GM21528 (cell line): ENCODE measurements around the gene GLI1.
"Not testable (repeated sequence)": the region's sequence is repeated elsewhere in the genome, so short reads cannot be mapped to it uniquely, and the experiment has no call there.

Experiments used
- ATAC-seq: cut with Tn5 transposase; IDR thresholded peaks from one replicate; pipeline ENCODE4 v1.9.1; 2021; ENCODE audit warnings: mild to moderate bottlenecking, moderate library complexity; ENCODE audit not compliant: unreplicated experiment, low FRiP score

The GLI1 gene

DNA sequence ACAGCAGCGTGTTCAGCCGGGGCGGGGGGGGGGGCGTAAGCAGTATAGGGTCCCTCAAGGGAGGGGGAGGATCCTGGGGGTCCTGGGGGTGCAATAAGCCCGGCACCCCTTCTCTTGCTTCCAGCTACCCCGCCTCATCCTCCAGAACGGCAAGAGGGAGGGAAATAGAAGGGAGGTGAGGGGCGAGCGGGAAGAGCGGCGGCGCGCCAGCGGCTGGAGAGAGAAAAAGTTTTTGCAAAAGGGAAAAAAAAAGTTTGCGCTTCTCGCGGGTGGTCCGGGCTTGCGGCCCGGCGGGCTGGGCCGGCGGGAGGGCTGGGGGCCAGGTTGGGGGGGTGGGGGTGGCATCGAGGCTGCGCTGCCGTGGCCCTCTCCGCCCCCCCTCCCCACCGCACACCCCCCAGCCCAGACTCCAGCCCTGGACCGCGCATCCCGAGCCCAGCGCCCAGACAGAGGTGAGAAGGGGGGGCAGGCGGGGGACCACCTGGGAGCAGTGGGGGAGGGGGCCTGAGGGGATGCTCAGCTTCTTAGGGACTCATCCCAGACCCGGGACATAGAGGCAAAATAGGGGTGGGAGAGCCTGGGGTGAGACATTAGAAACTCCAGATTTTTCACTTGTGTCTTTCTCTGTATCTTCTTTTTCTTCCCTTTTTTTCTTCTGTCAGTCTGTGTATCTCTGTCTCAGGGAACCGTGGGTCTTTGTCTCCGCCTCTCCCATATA lies at the start of gene GLI1:
Gene GLI1 (plus strand): TSS at position 36 of the 718 bp plus-strand sequence. CDS start 3,907 bp downstream, outside the sequence.
- no peak for ATAC-seq

DNA sequence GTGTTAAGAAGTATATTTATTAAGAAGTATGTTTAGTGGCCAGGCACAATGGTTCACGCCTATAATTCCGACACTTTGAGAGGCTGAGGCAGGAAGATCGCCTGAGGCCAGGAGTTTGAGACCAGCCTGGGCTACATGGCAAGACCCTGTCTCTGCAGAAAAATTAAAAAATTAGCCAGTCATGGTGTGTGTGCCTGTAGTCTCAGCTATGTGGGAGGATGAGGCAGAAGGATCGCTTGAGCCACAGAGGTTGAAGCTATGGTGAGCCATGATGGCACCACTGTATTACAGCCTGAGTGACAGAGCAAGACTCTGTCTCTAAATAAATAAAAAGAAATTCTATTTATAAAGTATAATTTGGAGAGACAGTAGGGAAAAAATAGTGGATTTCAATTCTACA lies 49.1 kb upstream of the GLI1 start:
- ATAC-seq, result no peak

DNA sequence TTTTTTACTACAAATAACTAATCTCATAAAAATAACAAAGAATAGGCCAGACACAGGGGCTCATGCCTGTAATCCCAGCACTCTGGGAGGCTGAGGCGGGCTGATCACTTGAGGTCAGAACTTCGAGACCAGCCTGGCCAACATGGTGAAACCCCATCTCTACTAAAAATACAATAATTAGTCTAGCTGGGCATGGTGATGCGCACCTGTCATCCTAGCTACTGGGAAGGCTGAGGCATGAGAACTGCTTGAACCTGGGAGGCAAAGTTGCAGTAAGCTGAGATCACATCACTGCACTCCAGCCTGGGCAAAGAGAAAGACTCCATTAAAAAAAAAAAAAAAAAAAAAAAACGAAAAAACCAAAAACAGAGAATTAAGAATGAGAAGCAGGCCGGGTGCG lies 45.4 kb upstream of the GLI1 start:
- not testable (repeated sequence) for ATAC-seq

DNA sequence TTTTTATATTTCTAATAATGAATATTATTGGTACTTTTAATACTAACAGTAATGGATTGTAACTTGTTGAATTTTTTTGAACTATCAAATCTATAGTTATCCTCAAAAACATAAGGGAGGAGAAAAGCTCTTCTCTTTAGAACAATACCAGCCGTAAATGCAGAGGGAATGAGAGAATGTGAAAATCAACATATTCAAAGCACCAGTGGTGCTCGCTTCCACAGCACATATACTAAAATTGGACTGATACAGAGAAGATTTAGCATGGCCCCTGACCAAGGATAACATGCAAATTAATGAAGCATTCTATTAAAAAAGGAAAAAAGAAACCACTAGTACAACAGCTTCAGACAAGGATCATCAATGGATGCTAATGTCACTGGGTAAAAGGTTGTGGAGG lies 44.5 kb upstream of the GLI1 start:
- ATAC-seq, result no peak

DNA sequence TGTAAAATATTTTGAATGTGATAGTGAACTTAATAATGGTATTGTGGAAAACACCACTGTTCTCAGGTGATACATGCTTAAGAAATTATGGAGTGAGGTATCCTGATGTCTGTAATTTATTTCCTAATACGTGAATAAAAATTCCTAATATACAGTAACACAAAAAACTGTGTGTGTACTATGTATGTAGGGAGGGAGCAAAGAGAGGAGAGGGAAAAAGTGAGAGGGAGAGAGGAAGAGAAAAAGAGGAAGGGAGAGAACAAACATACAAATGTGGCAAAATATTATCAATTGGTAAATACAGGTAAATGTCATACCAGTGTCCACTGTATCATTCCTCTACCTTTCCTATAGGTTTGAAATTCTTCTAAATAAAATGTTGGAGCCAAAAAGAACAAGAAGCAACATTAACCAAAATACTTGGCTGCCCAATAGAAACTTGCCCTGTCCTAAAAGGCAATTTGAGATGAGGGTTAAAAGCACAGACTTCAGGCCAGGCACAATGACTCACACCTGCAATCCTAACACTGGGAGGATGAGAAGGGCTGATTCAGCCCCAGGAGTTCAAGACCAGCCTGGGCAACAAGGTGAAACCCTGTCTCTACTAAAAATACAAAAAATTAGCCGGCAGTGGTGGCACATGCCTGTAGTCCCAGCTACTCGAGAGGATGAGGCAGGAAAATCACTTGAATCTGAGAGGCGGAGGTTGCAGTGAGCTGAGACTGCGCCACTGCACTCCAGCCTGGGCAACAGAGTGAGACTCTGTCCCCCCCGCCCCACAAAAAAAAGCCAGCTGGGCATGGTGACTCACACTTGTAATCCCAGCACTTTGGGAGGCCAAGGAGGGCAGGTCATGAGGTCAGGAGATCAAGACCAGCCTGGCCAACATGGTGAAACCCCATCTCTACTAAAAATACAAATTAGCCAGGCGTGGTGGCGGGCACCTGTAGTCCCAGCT lies 43.3 kb upstream of the GLI1 start:
- no peak for ATAC-seq

DNA sequence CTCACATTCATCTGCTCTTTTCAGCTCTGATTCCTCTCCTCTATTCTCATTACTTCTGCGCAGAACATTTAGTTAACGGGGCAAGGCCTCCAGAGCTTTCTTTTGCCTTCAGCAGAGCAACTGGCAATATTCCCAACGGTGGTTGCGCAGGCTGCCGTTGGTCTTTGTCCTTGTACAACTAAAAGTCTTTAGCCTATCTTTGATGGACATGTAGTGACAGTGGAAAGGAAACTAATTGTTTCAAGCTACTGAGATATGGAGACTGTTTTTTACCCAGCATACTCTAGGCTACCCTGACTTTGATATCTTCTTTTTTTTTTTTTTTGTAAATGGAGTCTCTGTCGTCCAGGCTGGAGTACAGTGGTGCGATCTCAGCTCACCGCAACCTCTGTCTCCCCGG lies 41.3 kb upstream of the GLI1 start:
- ATAC-seq, result no peak

DNA sequence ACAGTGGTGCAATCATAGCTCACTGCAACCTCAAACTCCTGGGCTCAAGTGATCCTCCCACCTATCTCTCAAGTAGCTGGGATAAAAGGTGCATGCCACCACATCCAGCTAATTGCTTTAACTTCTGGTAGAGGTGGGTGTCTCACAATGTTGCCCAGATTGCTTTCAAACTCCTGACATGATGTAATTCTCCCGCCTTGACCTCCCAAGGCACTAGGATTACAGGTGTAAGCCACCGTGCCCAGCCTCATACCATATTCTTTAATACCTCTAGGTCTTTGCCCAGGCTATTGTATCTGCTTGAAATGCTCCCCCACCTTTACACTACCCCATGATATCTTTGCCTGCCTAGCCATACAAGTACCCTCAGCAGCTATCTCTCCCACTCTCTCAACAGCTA lies 40.1 kb upstream of the GLI1 start:
- ATAC-seq, result no peak

DNA sequence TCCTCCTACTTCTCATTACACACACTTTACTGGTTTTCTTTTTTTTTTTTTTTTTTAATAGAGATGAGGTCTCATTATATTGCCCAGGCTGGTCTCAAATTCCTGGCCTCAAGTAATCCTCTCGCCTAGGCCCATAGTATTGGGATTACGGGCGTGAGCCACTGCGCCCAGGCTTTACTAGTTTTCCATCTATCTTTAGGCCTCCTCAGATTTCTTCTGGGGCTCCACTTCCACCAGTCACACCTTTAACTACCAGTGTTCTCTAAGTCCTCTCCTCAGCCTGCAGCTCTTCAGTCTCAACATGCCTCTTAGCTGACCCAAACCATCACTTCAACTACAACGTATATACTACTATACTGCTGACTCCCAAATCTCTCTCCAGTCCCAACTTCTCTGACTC lies 39.1 kb upstream of the GLI1 start:
- ATAC-seq, result no peak

DNA sequence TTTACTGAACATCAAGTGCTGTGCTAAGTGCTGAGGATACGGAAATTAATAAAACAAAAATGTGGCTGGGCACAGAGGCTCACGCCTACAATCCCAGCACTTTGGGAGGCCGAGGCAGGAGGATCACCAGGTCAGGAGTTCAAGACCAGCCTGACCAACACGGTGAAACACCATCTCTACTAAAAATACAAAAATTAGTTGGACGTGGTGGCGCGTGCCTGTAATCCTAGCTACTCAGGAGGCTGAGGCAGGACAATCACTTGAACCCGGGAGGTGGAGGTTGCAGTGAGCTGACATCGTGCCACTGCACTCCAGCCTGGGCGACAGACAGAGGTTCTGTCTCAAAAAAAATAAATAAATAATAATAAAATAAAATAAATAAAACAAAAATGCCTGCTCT lies 32.6 kb upstream of the GLI1 start:
- ATAC-seq, result not testable (repeated sequence)

DNA sequence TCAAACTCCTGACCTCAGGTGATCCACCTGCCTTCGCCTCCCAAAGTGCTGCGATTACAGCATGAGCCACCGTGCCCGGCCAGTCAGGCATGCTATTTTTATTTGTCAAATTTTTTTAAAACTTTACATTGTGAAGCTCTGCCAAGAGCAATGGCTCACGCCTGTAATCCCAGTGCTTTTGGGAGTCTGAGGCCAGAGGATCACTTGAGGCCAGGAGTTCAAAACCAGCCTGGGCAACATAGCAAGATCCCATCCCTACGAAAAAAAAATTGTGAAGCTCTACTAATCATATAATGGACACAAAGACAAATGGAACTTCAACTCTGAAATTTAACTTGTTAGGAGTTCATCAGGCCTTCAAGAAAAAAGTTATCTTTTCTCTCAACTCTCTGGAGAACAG lies 30.6 kb upstream of the GLI1 start:
- ATAC-seq, result no peak

DNA sequence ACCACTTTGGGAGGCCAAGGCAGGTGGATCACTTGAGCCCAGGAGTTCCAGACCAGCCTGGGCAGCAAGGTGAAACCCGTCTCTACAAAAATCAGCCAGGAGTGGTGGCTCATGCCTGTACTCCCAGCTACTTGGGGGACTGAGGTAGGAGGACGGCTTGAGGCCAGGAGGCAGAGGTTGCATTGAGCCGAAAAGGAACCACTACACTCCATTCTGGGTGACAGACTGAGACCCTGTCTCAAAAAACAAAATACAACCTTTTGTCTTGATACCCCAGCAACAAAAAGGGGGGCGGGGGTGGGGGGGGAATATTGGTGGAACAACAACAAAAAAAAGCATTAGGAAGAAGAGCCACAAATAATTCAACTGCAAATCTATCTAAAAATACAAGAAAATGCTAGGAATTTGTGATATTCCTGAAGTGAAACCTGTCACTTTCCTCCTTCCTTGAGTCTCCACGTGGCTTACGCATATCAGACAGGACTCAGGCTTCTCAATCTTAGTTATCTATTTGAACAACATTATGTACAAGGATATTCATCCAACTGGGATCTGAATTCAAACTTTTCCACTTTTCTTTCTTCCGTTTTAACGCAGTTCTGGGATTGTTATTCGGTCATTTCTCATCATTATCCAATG lies 30.0 kb upstream of the GLI1 start:
- ATAC-seq, result no peak

DNA sequence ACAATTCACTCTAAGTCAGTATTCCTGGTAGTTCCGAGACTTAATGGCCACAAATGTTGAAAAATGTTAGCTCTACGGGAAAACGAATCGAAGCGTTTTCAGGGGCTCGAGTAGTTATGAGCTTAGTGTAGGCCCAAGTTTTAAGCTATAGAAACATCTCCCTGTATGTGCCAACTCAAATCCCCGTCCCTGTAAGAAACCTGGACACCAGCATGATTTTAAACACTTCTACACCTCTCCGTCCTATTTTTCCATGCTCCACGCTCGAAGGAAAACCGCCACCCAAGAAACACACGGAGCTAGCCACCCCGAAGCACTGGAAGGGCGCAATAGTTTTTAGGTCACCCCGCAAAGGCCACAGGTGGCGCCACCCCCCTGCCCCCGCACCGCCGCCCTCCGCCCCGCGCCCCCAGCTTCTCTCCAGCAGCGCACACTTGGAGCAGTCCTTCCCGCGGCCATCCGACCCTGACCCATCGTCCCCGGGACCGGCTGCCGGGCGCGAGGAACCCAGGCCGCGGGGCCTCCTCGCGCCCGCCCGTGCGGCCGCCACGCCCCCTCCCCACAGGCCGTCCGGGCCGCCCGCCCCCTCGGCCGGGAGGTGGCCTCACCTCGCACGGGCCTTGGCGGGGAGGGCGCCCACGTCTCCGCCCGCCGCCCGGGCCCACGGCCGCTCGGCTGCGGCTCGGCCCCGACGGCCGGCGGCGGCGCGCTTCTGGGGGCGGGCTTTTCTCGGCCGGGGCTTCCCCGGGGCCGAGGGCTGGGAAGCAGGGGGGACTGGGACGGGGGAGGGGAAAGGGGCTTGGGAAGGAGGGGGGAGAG lies 29.3 kb upstream of the GLI1 start:
- peak; percentile 55 for ATAC-seq

DNA sequence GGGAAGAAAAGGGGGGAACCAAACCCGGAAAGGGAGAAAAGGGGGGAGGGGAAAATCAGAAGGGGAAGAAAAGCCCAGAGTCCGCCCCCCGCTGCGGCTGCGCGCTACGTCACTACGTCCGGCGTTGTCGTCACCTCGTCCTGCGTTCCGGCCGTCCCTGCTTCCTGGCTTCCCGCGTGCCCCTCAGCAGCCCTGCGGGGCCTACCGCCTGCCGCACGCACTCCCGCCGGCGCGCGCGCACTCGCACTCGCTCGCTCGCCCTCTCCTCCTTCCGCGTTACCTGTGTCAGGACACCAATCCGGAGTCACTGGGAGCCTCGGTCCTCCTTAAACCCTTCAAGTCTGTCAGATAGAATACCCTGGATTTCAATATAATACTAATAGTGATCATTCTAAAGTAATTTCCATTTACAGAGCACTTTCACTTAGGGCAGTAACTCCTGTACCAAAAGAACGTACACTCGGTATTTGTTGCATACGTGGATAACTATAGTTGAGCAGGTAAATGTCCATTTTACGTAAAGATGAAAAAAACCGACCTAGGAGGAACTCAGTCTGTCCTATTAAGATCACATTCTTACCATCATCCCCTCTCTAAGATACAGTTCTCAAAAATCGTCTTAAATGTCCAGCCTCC lies 28.5 kb upstream of the GLI1 start, which contains the start of gene R3HDM2:
Gene R3HDM2 (minus strand): TSS at position 113 of the 636 bp plus-strand sequence. CDS start 120,615 bp downstream, outside the sequence.
- peak; percentile 92 for ATAC-seq

DNA sequence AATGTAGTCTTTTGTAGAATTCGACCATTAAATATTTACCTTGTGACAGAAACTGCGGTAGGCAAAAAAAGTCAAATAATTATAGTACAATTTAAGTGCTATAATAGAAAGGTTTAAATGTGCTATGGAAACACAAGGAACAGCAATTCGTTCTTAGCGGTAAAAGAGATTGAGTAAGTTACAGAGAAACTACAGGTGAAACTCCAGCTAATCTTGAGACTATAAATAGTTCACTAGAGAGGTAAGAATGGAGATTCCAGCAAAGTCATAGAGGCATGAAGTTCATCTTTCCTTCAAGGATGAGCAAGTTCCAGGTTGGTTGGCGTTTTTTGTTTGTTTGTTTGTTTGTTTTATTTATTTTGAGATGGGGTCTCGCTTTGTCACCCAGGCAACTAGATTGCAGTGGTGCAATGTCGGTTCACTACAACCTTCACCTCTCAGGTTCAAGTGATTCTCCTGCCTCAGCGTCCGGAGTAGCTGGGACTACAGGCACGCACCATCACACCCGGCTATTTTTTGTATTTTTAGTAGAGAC lies 27.9 kb upstream of the GLI1 start:
- ATAC-seq, result no peak

DNA sequence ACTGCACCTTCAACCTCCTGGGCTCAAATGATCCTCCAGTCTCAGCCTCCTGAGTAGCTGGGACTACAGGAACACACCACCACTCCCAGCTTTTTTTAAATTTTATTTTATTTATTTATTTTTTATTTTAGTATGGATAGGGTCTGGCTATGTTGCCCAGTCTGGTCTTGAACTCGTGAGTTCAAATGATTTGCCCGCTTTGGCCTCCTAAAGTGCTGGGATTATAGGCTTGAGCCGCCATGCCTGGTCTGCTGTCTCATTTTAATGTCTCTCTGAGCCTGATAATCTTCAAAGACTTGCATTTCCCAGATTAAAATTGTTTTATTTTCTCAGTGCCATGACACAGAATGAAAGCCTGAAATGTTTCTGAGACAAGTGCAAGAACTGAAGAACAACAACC lies 26.2 kb upstream of the GLI1 start:
- ATAC-seq, result no peak

DNA sequence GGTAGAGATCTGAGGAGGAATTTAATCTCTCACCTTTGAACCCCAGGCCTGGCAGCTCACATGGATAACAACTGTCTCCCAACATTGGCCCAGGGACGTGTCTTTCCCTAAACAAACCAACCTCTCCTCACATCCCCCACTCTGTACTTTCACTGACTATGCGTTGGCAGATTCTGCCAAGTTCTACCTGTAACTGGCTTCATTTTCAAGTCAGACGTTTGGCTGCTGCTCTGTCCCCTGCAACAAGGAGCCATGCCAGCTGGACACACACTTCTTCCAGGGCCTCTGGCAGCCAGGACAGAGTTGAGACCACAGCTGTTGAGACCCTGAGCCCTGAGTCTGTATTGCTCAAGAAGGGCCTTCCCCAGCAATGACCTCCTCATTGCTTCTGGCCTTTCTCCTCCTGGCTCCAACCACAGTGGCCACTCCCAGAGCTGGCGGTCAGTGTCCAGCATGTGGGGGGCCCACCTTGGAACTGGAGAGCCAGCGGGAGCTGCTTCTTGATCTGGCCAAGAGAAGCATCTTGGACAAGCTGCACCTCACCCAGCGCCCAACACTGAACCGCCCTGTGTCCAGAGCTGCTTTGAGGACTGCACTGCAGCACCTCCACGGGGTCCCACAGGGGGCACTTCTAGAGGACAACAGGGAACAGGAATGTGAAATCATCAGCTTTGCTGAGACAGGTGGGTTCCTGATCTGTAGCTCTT lies 24.9 kb upstream of the GLI1 start, which contains the start of gene INHBC:
Gene INHBC (plus strand): TSS at position 268 of the 707 bp plus-strand sequence. CDS start 103 bp downstream, at position 371.
- no peak for ATAC-seq

DNA sequence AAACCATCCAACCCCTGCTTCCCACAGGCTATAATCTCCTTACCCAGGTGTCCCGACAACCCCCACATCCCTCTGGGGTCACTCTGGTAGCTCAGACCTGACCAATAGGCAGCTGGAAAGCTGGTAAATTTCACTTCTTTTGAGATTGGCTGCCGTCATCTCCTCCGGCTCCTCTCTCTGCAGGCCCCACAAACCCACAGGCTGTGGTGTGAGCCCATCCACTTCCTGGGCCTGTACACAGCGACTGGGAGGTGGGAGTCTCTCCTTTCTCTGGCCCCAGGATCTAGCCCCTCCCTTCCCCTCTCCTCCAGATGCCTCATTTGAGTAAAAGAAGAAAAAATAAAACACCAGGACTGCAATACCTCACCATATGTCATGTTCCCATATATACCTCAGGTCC lies 24.3 kb upstream of the GLI1 start:
- no peak for ATAC-seq

DNA sequence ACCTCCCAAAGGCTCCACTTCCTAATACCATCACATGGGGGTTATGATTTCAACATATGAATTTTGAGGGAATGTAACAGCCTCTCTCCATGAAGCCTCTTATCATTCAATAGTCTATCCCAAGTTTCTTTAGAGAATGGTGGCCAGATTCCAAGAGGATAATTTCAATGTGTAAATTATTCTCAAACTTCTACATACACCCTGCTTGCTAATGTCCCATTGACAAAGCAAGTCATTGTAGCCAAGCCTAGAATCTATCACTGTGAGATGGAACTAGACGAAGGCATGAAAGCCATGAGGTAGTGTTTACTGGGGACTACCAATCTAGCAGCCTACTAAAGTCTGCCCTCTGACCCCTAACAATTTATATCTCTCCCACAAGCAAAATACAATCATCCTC lies 21.2 kb upstream of the GLI1 start:
- no peak for ATAC-seq

DNA sequence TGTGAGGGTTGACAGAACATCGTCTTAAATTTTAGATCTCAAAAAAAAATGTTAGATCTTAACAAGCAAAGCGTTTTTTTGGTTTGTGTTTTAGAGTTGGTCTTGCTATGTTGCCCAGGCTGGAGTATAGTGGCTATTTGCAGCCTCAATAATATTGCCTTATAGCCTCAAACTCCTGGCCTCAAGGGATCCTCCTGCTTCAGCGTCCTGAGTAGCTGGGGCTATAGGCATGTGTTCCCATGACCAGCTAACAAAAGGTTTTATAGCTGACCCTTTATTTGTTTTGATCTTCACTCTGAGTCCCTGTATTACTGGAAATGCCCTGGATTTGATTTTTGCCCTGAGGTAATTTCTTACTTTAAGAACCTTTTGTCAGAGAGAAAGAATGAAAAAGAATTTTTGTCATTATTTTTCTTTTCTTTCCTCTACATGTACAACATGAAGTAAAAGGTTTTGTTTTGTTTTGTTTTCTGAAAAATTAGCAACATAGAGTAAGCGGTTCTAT lies 19.8 kb upstream of the GLI1 start:
- ATAC-seq, result no peak
